Pulmonary artery endothelial cell (primary cell): ENCODE results near the gene TMEM179B. TPM values are rescaled to one million over a fixed set of nuclear protein-coding genes. Genes with fewer than 3 reads are reported as not detected.
"Not testable (repeated sequence)": the region's sequence is repeated elsewhere in the genome, so short reads cannot be mapped to it uniquely, and the experiment has no call there.

Experiments
- DNase-seq: peaks from one replicate; pipeline ENCODE4 v3.0.0-alpha.2; 2011; ENCODE audit warnings: low read depth, low spot score
- total RNA-seq: library from RNA; depleted of rRNA; stranded (reverse); fragments of >200 nt; gene quantifications from 2 replicates; pipeline ENCODE4 v1.2.3, GENCODE V29; 2014

Gene TMEM179B
- 25.2 and 30.3 TPM in 2 replicates for total RNA-seq

GRCh38 chr11:62787005-62787759 is at the start of gene TMEM179B:
TSS of gene TMEM179B (plus strand) at chr11:62787402. CDS start at chr11:62787432, 30 bp downstream.
- DNase-seq, result peak; percentile 91

DNA sequence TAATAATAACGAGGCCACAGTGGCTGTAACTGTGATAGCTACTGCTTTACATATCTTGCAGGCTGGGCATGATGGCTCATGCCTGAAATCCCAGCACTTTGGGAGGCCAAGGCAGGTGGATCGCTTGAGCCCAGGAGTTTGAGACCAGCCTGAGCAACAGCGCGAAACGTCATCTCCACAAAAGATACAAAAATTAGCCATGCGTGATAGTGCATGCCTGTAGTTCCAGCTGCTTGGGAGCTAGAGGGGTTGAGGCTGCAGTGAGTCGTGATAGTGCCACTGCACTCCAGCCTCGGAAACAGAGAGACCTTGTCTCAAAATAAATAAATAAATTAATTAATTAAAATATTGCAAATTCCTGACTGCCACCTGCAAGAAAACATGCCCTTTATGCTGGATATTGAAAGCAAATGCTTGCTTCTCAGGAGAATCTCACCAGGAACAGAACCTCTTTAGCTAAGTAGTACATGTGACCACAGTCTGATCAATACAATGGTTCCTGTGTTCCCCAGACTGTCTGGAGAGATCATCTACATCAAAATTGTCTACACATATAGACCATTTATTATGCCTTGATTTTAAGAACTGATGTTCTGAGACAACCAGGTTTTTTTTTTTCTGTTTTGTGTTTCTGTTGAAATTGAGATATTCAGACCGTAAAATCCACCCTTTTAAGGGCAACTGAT is 39.6 kb upstream of the TMEM179B start:
- DNase-seq, result no peak

DNA sequence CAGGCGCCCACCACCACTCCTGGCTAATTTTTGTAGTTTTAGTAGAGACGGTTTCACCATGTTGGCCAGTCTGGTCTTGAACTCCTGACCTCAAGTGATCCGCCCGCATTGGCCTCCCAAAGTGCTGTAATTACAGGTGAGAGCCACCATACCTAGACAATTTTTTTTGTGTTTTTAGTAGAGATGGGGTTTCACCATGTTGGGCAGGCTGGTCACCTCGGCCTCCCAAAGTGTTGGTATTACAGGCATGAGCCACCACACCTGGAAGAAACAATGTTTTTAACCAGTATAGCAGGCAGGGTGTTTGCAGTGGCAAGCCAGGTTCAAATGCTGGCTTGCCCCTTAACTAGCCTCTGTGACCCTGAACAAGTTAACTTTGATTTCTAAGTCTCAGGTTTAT is 37.3 kb upstream of the TMEM179B start:
- not testable (repeated sequence) for DNase-seq

- no peak for DNase-seq
Observed at GRCh38 chr11:62752177-62752785, 34.9 kb upstream of the TMEM179B start.

- no peak for DNase-seq
Observed at GRCh38 chr11:62752994-62753735, 34.0 kb upstream of the TMEM179B start.

- peak; percentile 100 for DNase-seq
Observed at GRCh38 chr11:62753736-62754603, 33.2 kb upstream of the TMEM179B start, which contains the start of gene ZBTB3. TSS of gene ZBTB3 (minus strand) at chr11:62754160. CDS start at chr11:62753664, 496 bp downstream.

GRCh38 chr11:62755086-62755615 is 32.1 kb upstream of the TMEM179B start:
- DNase-seq, result no peak

DNA sequence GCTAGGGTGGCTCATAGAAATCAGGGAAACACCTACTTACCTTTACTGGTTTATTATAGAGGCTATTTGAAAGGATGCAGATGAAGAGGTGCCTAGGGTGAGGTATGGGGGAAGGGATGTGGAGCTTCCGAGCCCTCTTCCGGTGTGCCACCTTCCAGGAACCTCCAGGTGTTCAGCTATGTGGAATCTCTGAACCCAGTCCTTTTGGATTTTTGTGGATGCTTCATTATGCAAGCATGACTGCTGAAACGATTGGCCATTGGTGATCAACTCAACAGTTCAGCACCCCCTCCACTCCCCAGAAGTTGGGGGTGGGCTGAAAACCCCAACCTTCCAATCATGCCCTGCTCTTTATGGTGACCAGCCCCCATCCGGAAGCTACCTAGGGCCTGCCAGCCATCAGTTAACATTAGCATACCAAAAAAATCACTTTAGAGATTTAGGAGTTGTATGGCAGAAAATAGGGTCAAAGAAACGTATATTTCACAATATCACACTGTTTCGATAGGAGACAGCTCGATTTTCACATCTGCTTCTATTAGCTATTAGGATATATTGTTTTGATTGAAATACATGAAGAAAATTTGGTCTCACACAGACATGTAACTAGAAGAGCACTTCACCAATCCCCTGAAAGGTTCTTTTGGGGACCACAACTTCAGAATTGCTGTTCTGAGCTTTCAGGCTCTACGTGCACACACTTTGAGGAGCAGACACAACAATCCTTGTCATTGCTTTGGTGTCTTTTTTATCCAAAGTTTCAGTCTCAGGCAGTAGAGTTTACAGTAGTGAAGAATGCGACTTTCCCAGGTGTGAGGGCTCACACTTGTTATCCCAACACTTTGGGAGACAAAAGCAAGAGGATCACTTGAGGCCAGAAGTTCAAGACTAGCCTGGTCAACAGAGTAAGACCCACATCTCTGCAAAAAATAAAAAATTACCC is 29.1 kb upstream of the TMEM179B start:
- DNase-seq, result no peak

DNA sequence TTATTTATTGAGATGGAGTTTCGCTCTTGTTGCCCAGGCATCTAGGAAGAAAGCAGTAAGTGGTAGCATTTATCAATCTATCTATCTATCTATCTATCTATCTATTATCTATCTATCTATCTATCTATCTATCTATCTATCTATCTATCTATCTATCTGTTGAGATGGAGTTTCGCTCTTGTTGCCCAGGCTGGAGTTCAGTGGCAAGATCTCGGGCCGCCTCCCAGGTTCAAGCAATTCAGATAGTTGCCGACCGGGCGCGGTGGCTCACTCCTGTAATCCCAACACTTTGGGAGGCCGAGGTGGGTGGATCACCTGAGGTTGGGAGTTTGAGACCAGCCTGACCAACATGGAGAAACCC is 26.4 kb upstream of the TMEM179B start:
- DNase-seq, result not testable (repeated sequence)

DNA sequence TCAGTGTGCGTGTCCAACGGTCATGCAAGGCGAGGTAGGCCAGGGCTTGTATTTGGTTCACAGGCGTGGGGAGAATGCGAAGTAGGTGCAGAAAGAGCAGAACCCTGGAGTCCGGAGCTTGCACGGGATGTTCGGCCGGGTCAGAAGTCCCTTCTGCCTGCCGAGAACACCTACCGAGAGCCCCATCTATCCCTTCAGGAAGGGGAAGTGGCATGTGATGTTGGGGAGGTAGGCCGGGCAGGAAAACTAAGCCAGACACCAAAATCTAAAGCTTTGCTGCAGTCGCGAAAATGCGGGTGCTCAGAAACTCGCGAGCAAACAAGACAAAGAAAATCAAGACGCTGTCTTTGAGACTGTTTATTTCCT is 16.4 kb upstream of the TMEM179B start:
- no peak for DNase-seq

DNA sequence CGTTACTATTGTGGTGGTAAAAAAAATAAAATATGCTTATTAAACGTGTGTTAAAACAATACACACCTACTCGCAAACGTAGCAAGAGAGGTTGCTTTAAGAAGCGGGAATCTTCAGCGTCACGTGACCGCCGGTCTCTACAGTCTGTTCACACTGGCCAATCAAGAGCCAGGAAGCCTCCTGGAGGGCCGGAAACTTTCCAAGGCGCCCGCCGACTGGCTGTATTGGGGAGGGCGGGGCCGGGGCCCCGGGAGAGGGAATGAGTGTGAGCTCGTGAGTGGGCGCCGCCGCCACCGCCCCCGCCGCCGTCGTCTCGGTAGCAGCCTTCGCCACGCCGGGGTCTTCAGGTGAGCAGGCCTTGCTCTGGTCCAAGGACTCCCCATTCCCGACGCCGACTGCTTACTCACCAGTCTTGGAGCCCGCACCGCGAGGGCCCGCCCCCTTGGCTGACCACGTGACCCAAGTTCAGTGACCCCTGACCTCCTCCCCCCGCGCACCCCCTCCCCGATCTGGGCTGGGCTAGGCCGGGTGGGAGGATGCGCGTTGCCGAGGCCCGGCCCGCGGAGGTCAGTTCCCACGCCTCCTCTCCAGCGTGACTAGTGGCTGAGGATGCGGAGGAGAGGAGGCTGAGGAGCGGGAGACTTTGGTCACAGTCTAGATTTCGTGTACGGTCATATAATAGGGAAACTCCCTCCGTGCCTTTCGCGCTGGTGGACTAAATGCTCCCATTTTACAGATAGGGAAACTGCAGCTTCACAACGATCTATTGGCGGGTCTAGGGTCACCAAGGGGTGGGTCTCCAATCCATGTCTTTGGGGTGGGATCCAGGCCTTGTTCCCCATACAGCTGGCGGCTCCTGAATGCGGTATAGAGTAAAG is 15.8 kb upstream of the TMEM179B start, which contains the start of gene TAF6L:
TSS of gene TAF6L (plus strand) at position 253 of the 878 bp plus-strand sequence. CDS start 4,388 bp downstream, outside the sequence.
- DNase-seq, result peak; percentile 88

GRCh38 chr11:62774407-62774806 is 12.8 kb upstream of the TMEM179B start:
- no peak for DNase-seq

GRCh38 chr11:62775646-62776045 is 11.6 kb upstream of the TMEM179B start:
- DNase-seq, result no peak

- no peak for DNase-seq
Observed at GRCh38 chr11:62777389-62777788, 9.8 kb upstream of the TMEM179B start.

- DNase-seq, result no peak
Observed at GRCh38 chr11:62778441-62778840, 8.8 kb upstream of the TMEM179B start.

- no peak for DNase-seq
Observed at GRCh38 chr11:62782753-62783152, 4.4 kb upstream of the TMEM179B start.

DNA sequence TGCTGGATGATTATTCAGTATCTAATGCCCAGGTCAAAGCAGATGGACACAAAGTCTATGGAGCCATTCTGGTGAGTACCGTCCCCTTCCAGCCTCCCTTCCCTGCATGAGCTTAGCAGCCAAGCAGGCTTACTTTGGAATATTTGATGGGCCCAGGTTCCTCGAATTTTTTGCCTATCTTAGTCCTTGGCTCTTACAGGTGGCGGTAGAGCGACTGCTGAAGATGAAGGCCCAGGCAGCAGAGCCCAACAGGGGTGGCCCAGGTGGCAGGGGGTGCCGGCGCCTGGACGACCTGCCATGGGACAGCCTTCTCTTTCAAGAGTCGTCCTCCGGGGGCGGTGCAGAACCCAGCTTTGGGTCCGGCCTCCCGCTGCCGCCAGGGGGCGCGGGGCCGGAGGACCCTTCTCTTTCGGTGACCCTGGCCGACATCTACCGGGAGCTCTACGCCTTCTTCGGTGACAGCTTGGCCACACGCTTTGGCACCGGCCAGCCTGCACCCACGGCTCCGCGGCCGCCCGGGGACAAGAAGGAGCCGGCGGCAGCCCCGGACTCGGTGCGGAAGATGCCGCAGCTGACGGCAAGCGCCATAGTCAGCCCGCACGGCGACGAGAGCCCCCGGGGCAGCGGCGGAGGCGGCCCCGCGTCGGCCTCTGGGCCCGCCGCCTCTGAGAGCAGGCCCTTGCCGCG is 741 bp upstream of the TMEM179B start:
- no peak for DNase-seq

DNA sequence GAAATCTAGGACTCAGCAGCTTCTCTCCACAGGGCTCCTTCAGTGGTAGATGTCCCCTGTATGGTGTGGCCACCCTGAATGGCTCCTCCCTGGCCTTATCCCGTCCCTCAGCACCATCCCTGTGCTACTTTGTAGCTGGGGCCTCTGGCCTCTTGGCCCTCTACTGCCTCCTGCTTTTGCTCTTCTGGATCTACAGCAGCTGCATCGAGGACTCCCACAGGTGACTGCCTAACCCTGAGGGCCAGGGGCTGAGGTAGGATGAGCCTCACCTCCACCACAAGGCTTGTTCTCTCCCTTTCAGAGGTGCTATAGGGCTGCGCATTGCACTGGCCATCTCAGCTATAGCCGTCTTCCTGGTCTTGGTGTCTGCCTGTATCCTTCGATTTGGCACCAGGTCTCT is 1.8 kb downstream of the TMEM179B start:
- DNase-seq, result no peak
